GM13976 (cell line): Measurements from ENCODE around the gene NEK6.
"Not testable (repeated sequence)": the region's sequence is repeated elsewhere in the genome, so short reads cannot be mapped to it uniquely, and the experiment has no call there.

Experiments
- DNase-seq: peaks from one replicate; pipeline ENCODE4 v3.0.0; 2012; ENCODE audit warnings: low spot score
- in situ Hi-C: fragments of 300-500 bp; cut with MboI; formaldehyde crosslinking; loops from one replicate; pipeline ENCODE4 v1.12.0; 2022; ENCODE audit warnings: low sequenced_read_pairs, mixed read lengths, inconsistent platforms; ENCODE audit not compliant: unreplicated experiment
- TF ChIP-seq, protein P1 (sequence below): IDR thresholded peaks from 2 replicates; pipeline ENCODE4 v1.5.1; 2012; ENCODE audit warnings: borderline replicate concordance, mild to moderate bottlenecking; ENCODE audit not compliant: insufficient read depth; ENCODE audit errors: extremely low read depth, missing control alignments, control extremely low read depth

The NEK6 gene

DNA sequence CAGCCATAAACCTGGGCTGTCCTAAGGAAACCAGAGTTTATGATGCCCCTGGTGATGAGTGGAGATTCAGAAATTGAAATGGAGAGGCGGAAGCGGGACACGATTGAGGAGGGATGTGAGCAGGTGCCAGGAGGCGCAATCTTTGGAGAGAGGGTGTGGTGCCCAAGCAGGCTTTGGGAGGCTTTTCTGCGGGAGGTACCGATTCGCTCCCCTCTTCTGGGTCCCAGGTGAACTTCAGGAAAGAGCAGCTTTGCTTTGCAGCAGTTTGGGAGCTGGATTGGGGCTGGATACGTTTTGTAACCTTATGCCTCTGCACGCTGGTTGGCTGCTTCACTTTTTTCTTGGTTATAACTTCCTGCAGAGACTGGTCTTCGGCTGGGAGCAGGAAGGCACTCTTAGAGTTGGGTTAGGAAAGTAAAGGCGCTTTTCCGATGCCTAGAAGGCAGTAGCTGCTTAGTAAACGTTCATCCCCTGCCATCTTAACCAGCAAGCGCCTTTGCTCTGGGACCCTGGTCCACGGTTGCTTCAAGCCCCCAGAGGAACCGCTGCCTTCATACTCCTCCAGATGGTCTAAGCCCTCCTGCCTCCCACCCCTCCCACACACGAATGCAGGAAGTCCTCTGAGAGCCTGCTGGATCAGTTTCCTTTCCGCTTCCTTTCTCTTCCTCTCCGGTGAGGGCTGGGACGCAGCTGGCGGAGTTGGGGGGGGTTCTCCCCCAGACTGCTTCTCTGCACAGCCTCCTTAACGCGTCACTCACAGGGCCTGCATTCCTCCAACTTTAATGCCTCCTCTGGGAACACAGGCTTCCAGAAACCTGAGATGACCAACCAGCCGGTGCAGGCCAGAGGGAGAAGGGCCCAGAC lies 15.2 kb upstream of the NEK6 start:
- in situ Hi-C loops: no loop called here
- TF ChIP-seq, protein P1, sequence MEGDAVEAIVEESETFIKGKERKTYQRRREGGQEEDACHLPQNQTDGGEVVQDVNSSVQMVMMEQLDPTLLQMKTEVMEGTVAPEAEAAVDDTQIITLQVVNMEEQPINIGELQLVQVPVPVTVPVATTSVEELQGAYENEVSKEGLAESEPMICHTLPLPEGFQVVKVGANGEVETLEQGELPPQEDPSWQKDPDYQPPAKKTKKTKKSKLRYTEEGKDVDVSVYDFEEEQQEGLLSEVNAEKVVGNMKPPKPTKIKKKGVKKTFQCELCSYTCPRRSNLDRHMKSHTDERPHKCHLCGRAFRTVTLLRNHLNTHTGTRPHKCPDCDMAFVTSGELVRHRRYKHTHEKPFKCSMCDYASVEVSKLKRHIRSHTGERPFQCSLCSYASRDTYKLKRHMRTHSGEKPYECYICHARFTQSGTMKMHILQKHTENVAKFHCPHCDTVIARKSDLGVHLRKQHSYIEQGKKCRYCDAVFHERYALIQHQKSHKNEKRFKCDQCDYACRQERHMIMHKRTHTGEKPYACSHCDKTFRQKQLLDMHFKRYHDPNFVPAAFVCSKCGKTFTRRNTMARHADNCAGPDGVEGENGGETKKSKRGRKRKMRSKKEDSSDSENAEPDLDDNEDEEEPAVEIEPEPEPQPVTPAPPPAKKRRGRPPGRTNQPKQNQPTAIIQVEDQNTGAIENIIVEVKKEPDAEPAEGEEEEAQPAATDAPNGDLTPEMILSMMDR: no peak
- DNase-seq: peak; percentile 11

DNA sequence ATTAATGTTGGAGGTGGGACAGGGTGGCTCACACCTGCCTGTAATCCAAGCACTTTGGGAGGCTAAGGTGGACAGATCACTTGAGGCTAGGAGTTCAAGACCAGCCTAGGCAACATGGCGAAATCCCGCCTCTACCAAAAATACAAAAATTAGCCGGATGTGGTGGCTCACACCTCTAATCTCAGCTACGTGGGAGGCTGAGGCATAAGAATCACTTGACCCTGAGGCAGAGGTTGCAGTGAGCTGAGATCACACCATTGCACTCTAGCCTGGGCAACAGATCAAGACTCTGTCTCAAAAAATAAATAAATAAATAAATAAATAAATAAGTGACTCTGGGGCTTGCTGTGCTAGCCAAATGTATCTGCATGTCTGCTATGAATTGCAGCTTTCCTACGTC lies 10.4 kb upstream of the NEK6 start:
- in situ Hi-C loops, DNase-seq: not testable (repeated sequence)

DNA sequence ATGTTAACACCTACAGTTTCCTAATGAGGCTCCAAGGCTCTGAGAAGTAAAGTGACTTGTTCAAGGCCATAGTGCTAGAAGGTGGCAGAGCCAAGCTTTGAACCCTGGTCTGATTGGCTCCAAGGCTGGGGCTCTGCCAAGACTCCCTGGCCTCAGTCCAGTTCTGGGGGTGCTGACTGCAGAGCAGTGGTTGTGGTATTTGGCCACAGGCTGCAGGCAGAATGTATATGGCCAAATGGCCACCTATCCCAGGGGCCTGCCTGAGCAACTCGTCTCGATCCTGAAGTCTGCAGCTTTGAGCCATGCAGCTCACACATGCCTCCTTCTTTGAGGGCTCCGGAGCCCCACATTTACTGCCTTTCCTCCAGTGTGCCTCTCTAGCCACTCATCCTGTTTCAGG lies 9.7 kb upstream of the NEK6 start:
- DNase-seq: no peak
- TF ChIP-seq, protein P1: no peak
- in situ Hi-C loops: no loop called here

DNA sequence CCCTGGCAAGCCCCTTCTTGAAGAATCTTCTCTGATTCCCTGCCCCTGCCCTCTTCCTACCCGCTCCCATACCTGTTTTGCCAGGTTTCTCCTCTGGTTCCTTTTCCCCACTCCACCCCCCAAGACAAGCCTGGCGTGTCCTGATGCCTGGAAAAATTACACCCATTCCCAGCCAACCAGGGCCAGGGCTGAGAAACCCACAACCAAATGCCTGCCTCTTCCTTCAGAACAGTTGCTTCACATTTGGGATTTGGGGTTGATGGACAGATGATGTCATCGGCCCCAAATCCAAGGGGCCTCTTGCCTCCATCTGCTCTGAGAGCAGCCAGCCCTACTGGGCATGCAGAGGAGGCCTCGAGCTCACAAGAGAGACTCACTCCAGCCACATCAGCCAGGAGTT lies 8.8 kb upstream of the NEK6 start:
- no peak for DNase-seq
- in situ Hi-C loops: no loop called here
- TF ChIP-seq, protein P1: no peak

DNA sequence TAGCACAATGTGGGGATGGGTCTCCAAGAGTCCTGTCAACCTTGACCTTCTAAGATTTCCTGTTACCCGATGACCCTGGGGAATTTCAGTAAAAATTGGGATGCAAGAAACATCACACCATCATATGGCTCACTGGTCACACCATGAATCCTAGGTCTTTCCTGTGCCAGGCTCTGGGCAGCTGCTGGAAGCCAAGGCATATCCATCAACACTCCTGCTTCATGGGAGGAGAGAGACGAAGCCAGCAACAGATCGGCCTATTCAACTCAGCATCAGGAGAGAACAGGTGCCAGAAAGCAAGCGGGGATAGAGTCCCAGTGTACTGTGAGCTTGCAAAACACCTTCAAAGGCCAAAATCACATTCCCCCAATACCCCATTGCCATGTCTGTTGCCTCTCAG lies 6.5 kb upstream of the NEK6 start:
- DNase-seq: no peak
- in situ Hi-C loops: no loop called here
- TF ChIP-seq, protein P1: no peak

DNA sequence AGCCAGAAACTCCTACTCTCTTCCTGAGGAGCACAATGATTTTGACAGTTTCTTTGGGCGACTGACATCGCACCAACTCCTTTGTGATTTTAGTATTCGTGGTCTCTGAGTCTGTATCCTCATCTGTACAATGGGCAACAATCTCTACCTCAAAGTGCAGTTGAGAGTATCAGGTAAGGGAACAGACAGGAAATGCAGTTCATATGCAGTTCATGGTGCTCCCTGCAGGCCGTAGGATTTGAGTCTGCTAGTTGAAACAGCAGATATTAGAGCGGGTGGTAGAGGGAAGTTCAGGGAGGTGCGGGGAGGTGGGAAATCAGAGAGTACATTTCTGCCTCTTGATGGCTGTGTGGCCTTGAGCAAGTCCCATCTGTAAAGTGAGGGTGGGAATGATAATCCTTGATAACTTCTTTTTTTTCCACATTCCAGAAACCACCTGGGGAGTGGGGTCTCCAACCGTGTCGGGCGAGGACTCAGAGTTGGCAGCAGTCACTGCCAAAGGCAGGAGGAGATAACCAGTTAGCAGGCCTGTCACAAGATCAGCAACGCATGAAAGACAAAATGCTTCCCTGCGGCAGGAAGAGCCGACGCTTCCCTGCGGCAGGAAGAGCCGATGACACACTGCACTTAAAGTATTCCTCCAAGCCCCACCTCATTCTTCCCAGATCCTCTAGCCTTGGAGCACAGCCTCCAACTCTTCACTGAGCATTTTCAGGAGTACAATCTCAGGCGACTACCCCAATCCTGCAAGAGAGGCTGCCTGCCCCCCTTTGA lies 6.0 kb upstream of the NEK6 start:
- DNase-seq: no peak
- TF ChIP-seq, protein P1: no peak
- in situ Hi-C loops: no loop called here

DNA sequence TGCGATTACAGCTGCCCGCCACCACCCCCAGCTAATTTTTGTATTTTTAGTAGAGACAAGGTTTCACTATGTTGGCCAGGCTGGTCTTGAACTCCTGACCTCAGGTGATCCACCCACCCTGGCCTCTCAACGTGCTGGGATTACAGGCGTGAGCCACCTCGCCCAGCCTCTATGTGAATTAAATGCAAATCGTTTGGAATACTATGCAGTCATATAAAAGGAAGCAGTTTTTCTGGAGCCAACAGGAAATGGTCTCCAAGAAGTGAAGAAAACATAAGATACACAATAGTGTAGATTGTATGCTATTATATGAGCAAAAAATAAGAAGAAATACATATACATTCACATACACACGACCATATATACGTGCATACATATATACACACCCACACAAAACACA lies 4.9 kb upstream of the NEK6 start:
- DNase-seq, in situ Hi-C loops: not testable (repeated sequence)

DNA sequence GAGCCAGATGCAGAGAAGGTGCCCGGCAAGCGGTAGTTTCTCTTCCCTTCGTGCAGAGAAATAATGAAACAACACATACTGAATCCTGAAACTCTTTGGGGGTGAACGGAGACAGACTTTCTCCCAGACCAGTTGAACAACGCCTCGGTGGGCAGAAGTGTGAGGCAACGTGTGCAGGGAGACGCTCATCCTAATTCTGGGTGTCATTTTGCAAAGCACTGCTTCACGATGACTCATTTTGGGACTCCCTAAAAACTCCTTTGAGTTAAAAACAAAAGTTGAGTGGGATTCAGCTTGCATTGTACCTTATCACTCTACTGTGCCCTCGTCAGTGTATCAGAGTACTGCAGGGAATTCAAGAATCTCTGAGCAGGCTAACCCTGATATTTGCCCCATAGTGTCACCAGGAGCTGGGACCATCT lies 3.5 kb upstream of the NEK6 start:
- peak; percentile 75 for DNase-seq
- in situ Hi-C loops: no loop called here
- TF ChIP-seq, protein P1: no peak
